Neural cell (in vitro differentiated cells): ENCODE results near the gene ALPI.

Experiments used
- EZH2 ChIP-seq: fragments of 200-600, 300-800 bp; shearing (Covaris generic), sonication (generic); IDR thresholded peaks from 2 replicates; pipeline ENCODE4 v1.6.1; 2014; ENCODE audit warnings: antibody characterized with exemption, low read length, borderline replicate concordance, mild to moderate bottlenecking; ENCODE audit not compliant: insufficient read depth, poor library complexity, severe bottlenecking
- POLR2AphosphoS5 ChIP-seq: IDR thresholded peaks from 2 replicates; pipeline ENCODE4 v1.6.1; 2012
- RAD21 ChIP-seq: fragments of 450-650 bp; conservative IDR thresholded peaks from 2 replicates; pipeline ENCODE4 v1.6.1; 2014; ENCODE audit warnings: antibody characterized with exemption, mild to moderate bottlenecking, moderate library complexity
- SMC3 ChIP-seq: fragments of 450-650 bp; conservative IDR thresholded peaks from 2 replicates; pipeline ENCODE4 v1.6.1; 2014; ENCODE audit warnings: antibody characterized with exemption, mild to moderate bottlenecking, moderate library complexity; ENCODE audit not compliant: poor library complexity
- TAF1 ChIP-seq: IDR thresholded peaks from 2 replicates; pipeline ENCODE4 v1.6.1; 2012; ENCODE audit warnings: low read depth
- TF ChIP-seq, protein P1 (sequence below): fragments of 450-650 bp; IDR thresholded peaks from 2 replicates; pipeline ENCODE4 v1.5.1; 2014; ENCODE audit warnings: antibody characterized with exemption, mild to moderate bottlenecking, moderate library complexity; ENCODE audit not compliant: poor library complexity, severe bottlenecking

DNA sequence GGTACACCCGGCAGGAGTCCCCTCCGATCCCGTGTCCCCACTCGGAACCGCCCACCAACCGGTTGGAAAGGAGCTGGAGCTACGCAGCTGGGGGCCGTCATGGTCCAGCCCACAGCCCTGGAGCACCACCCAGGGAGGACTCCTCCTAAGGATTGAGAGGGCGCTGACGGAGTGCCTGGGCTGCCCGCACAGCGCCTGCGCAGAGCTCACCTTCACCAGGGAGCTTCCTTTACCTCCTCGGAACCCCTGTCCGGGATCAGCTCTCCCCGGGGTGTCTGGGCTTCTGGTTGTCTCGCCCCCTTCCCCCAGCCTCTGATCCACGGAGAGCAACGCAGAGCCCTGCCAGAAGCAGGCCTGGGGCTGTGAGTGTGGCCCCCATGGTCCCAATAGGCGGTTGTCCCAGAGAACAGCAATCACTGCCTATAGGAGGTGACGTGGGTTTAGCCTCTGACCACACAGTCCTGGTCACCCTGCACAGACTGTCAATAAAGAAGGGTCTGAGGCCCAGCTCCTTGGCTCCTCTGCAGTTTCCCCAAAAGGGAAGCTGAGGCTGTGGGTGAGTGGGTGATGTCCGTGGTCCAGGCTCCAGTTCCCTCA lies 34.7 kb upstream of the ALPI start:
- TF ChIP-seq, protein P1, sequence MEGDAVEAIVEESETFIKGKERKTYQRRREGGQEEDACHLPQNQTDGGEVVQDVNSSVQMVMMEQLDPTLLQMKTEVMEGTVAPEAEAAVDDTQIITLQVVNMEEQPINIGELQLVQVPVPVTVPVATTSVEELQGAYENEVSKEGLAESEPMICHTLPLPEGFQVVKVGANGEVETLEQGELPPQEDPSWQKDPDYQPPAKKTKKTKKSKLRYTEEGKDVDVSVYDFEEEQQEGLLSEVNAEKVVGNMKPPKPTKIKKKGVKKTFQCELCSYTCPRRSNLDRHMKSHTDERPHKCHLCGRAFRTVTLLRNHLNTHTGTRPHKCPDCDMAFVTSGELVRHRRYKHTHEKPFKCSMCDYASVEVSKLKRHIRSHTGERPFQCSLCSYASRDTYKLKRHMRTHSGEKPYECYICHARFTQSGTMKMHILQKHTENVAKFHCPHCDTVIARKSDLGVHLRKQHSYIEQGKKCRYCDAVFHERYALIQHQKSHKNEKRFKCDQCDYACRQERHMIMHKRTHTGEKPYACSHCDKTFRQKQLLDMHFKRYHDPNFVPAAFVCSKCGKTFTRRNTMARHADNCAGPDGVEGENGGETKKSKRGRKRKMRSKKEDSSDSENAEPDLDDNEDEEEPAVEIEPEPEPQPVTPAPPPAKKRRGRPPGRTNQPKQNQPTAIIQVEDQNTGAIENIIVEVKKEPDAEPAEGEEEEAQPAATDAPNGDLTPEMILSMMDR, result no peak
- no peak for TF ChIP-seq POLR2AphosphoS5
- no peak for TF ChIP-seq TAF1
- TF ChIP-seq SMC3, result no peak
- TF ChIP-seq RAD21, result no peak
- TF ChIP-seq EZH2, result no peak
